Endothelial cell of umbilical vein (primary cell): ENCODE data around the gene CWC27. TPM values are rescaled to one million over a fixed set of nuclear protein-coding genes. Genes with fewer than 3 reads are reported as not detected.

Experiments used
- BruUV-seq: library from RNA; stranded (reverse); fragments of 400-500 nt; replicated peaks from 2 replicates; lab custom pipeline; 2021; lab: Mats Ljungman, UMichigan
- CTCF ChIA-PET: fragments of 300-600, 350-600 bp; sonication (Branson Sonifier 250); formaldehyde crosslinking; loops from one replicate; lab custom pipeline; 2021; ENCODE audit warnings: antibody characterized with exemption, inconsistent platforms; lab: Charles Lee
- POLR2A ChIA-PET: fragments of 300-600, 350-600 bp; sonication (Branson Sonifier 250); formaldehyde crosslinking; loops from one replicate; lab custom pipeline; 2021; ENCODE audit warnings: antibody characterized with exemption, inconsistent platforms; lab: Charles Lee
- DNase-seq: peaks from one replicate; pipeline ENCODE4 v3.0.0-alpha.2; 2011; ENCODE audit warnings: low read depth, low spot score
- FAIRE-seq: peaks from 2 replicates; lab custom pipeline; 2011; peaks lifted over from hg19 to GRCh38; lab: Jason Lieb, UNC
- H2AFZ ChIP-seq: 2 replicates; pipeline ENCODE4 v1.6.0; 2012; ENCODE audit warnings: low read depth, low read length, control low read depth, inconsistent platforms
- H3K27ac ChIP-seq: 2 replicates; pipeline ENCODE4 v1.5.1; 2011; ENCODE audit warnings: low read depth, mild to moderate bottlenecking, control low read depth, low read length, moderate library complexity; ENCODE audit not compliant: insufficient read depth
- H3K27me3 ChIP-seq, 2 experiments: 2 replicates each; pipeline versions ENCODE4 v1.6.0 to v1.6.1; 2011; ENCODE audit warnings: low read length in 2 of 2, mixed read lengths in 1 of 2; ENCODE audit not compliant: control insufficient read depth in 2 of 2, insufficient read depth in 2 of 2
- H3K36me3 ChIP-seq, 2 experiments: 2 replicates in 1 of 2; 3 replicates in 1 of 2; pipeline ENCODE4 v1.5.1; 2011; ENCODE audit warnings: low read length in 2 of 2, mild to moderate bottlenecking in 1 of 2, moderate library complexity in 1 of 2; ENCODE audit not compliant: control insufficient read depth in 2 of 2, insufficient read depth in 2 of 2; ENCODE audit errors: extremely low read depth in 1 of 2
- H3K4me1 ChIP-seq: 3 replicates; pipeline ENCODE4 v1.5.1; 2011; ENCODE audit warnings: mild to moderate bottlenecking, low read length; ENCODE audit not compliant: control insufficient read depth, insufficient read depth; ENCODE audit errors: extremely low read depth
- H3K4me2 ChIP-seq: 2 replicates; pipeline ENCODE4 v1.6.1; 2011; ENCODE audit warnings: low read length, control low read depth, mixed read lengths; ENCODE audit not compliant: insufficient read depth
- H3K4me3 ChIP-seq, 3 experiments: fragments of 200-600 bp in 1 of 3; sonication (generic), shearing (Covaris generic) in 1 of 3; replicated peaks in 1 of 3; 2 replicates each; pipeline ENCODE4 v1.5.1; 2011 to 2016; ENCODE audit warnings: control low read depth in 3 of 3, low read length in 3 of 3, mild to moderate bottlenecking in 2 of 3, inconsistent platforms in 1 of 3, low read depth in 1 of 3, moderate library complexity in 1 of 3; ENCODE audit not compliant: insufficient read depth in 1 of 3
- H3K79me2 ChIP-seq: 2 replicates; pipeline ENCODE4 v1.6.0; 2012; ENCODE audit warnings: low read length, inconsistent platforms; ENCODE audit not compliant: control insufficient read depth, insufficient read depth
- H3K9ac ChIP-seq: replicated peaks from 2 replicates; pipeline ENCODE3; 2011; ENCODE audit warnings: low read length, control low read depth; ENCODE audit not compliant: insufficient read depth; ENCODE audit errors: extremely low read depth
- H3K9me1 ChIP-seq: replicated peaks from 3 replicates; pipeline ENCODE4 v1.6.0; 2011; ENCODE audit warnings: mild to moderate bottlenecking, low read length; ENCODE audit not compliant: control insufficient read depth, insufficient read depth; ENCODE audit errors: extremely low read depth
- H3K9me3 ChIP-seq: replicated peaks from 2 replicates; pipeline ENCODE4 v1.5.1; 2012; ENCODE audit warnings: low read length, inconsistent platforms; ENCODE audit not compliant: control insufficient read depth, insufficient read depth
- H4K20me1 ChIP-seq: replicated peaks from 2 replicates; pipeline ENCODE3; 2011; ENCODE audit warnings: mild to moderate bottlenecking, low read length; ENCODE audit not compliant: control insufficient read depth, insufficient read depth; ENCODE audit errors: extremely low read depth
- CTCF ChIP-seq, 2 donors: IDR thresholded peaks; 1 replicate in 1 of 2; 2 replicates in 1 of 2; pipeline ENCODE4 v1.5.1; 2011; ENCODE audit warnings: low read length in 2 of 2, mild to moderate bottlenecking in 2 of 2, moderate library complexity in 2 of 2, control low read depth in 1 of 2, inconsistent platforms in 1 of 2, low read depth in 1 of 2; ENCODE audit not compliant: insufficient read depth in 1 of 2; ENCODE audit errors: extremely low read depth in 1 of 2
- EZH2 ChIP-seq: IDR thresholded peaks from 2 replicates; pipeline ENCODE4 v1.6.1; 2012; ENCODE audit warnings: borderline replicate concordance, low read depth, mild to moderate bottlenecking, moderate library complexity, low read length, inconsistent platforms; ENCODE audit not compliant: severe bottlenecking
- FOS ChIP-seq: IDR thresholded peaks from 2 replicates; pipeline ENCODE4 v1.6.1; 2011; ENCODE audit warnings: mild to moderate bottlenecking, low read length, moderate library complexity, borderline replicate concordance; ENCODE audit not compliant: insufficient read depth
- GATA2 ChIP-seq: IDR thresholded peaks from 2 replicates; pipeline ENCODE4 v1.7.0; 2011; ENCODE audit warnings: low read depth, mild to moderate bottlenecking, moderate library complexity, mixed read lengths, low read length; ENCODE audit not compliant: insufficient read length, insufficient read depth
- JUN ChIP-seq: IDR thresholded peaks from 2 replicates; pipeline ENCODE4 v1.6.1; 2011; ENCODE audit warnings: borderline replicate concordance, low read depth; ENCODE audit not compliant: insufficient read length, insufficient read depth
- MAX ChIP-seq: IDR thresholded peaks from 2 replicates; pipeline ENCODE4 v1.6.1; 2011; ENCODE audit not compliant: insufficient read depth, insufficient read length
- MYC ChIP-seq: IDR thresholded peaks from one replicate; pipeline ENCODE4 v1.6.1; 2011; ENCODE audit warnings: mild to moderate bottlenecking, low read depth, low read length
- POLR2A ChIP-seq: IDR thresholded peaks from 2 replicates; pipeline ENCODE4 v1.6.1; 2012; ENCODE audit warnings: low read depth, mild to moderate bottlenecking, control low read depth, low read length
- POLR2AphosphoS5 ChIP-seq: IDR thresholded peaks from 2 replicates; pipeline ENCODE4 v1.6.1; 2012; ENCODE audit warnings: low read depth, mild to moderate bottlenecking, control low read depth, low read length, moderate library complexity; ENCODE audit not compliant: insufficient read depth
- dilution Hi-C: fragments of 300-500 bp; cut with MboI; formaldehyde crosslinking; loops from one replicate; pipeline ENCODE4 v1.15.0; 2019; ENCODE audit warnings: low sequenced_read_pairs; ENCODE audit not compliant: extremely low pct_ligation_motif_present
- intact Hi-C: fragments of 100-400 bp; cut with micrococcal nuclease; formaldehyde crosslinking; loops from one replicate; pipeline ENCODE4 v1.10.0; 2022
- polyA plus RNA-seq, 4 experiments: library from polyadenylated mRNA; depleted of rRNA in 3 of 4; stranded (reverse) in 3 of 4; unstranded in 1 of 4; fragments of >200 nt; gene quantifications; 2 replicates each; pipeline versions ENCODE4 v1.2.1 to v1.2.3, GENCODE V29; 2011 to 2012; ENCODE audit warnings: missing spikeins in 1 of 4
- total RNA-seq: library from RNA; stranded (reverse); gene quantifications from 2 replicates; pipeline ENCODE4 v1.2.3, GENCODE V29; 2021

CWC27 gene
- total and polyA plus RNA-seq, 2 donors (not counting 3 experiments of a cell fraction or from before 2014, with no cell fraction given), result 11.9 to 23.8 TPM

- Histone ChIP-seq H3K27me3 (no peaks in the 10 kb centered on the region), H2AFZ (peak overlapping the region; percentile 88), H3K4me1 (peaks cover 14% of the 10 kb centered on the region), H3K27ac (peak overlapping the region; percentile 58), H3K9me3 (no peaks in the 10 kb centered on the region), H4K20me1 (no peaks in the 10 kb centered on the region), H3K36me3 (no peaks in the 10 kb centered on the region), H3K79me2 (no peaks in the 10 kb centered on the region), H3K4me2 (peak overlapping the region; percentile 10), H3K9ac (no peak overlapping the region), H3K9me1 (no peaks in the 10 kb centered on the region), H3K4me3 (no peak overlapping the region)
- POLR2A ChIA-PET, result no interaction called here
- FAIRE-seq, result peak; percentile 73
- BruUV-seq, result no TSS peak
- dilution Hi-C loops, result no loop called here
- intact Hi-C loops, result no loop called here
- peak; percentile 74 for DNase-seq
- CTCF ChIA-PET, result no interaction called here
- TF ChIP-seq JUN (no peak), POLR2A (no peak), FOS (peak; percentile 59), EZH2 (no peak), POLR2AphosphoS5 (no peak), GATA2 (no peak), MAX (no peak), CTCF (IDR thresholded peaks at IDR 0.05; ENCODE audit: extremely low read depth in 1 of 2, insufficient read depth in 1 of 2, low read depth in 1 of 2, low read length in 2 of 2) (no peak), MYC (no peak)
Observed at GRCh38 chr5:65059681-65060598, 291.2 kb downstream of the CWC27 start.
